HCT116 (cell line): ENCODE data around the gene COQ10B.
A peak's percentile ranks its signal among the peaks of the same experiment; 100 is the strongest.

Source experiments
- ATF3 ChIP-seq: IDR thresholded peaks from 2 replicates; pipeline ENCODE4 v1.6.1; 2012
- EGR1 ChIP-seq: IDR thresholded peaks from 2 replicates; pipeline ENCODE4 v1.6.1; 2012; ENCODE audit warnings: low read depth
- MAX ChIP-seq: IDR thresholded peaks from 2 replicates; pipeline ENCODE4 v1.6.1; 2012
- YY1 ChIP-seq: IDR thresholded peaks from 2 replicates; pipeline ENCODE4 v1.6.1; 2011; ENCODE audit warnings: low read length, low read depth, moderate library complexity, mild to moderate bottlenecking; ENCODE audit not compliant: insufficient replicate concordance; ENCODE audit errors: extremely low read depth
- ZBTB33 ChIP-seq: IDR thresholded peaks from 2 replicates; pipeline ENCODE4 v1.6.1; 2011; ENCODE audit warnings: mild to moderate bottlenecking, low read length, moderate library complexity; ENCODE audit not compliant: insufficient replicate concordance; ENCODE audit errors: extremely low read depth

GRCh38 chr2:197499594-197500502, 46.5 kb downstream of the COQ10B start, which contains the start of the genes HSPD1 and HSPE1:
- TF ChIP-seq MAX (peak; percentile 91), ATF3 (no peak), EGR1 (peak; percentile 64), YY1 (peak; percentile 83), ZBTB33 (peak; percentile 88)
